Activated CD8-positive, alpha-beta T cell treated with anti-CD3 and anti-CD28 coated beads, Interleukin-2, amount 10 ng/mL, durations not matched to agents 7 days and 5 days (primary cell): ENCODE data around the gene GNG12. TPM values are rescaled to one million over a fixed set of nuclear protein-coding genes. Genes with fewer than 3 reads are reported as not detected.

Experiments
- ATAC-seq: fragments of 150-1000 bp; cut with Tn5 transposase; one replicate; pipeline ENCODE4 v1.10.0; 2021; ENCODE audit warnings: moderate library complexity
- CTCF ChIA-PET: fragments of 350-600 bp; sonication (Branson Sonifier 250); formaldehyde crosslinking; loops from one replicate; lab custom pipeline; 2021; ENCODE audit warnings: antibody characterized with exemption; lab: Charles Lee
- POLR2A ChIA-PET: fragments of 350-600 bp; sonication (Branson Sonifier 250); formaldehyde crosslinking; loops from one replicate; lab custom pipeline; 2021; ENCODE audit warnings: antibody characterized with exemption; lab: Charles Lee
- DNase-seq: peaks from one replicate; pipeline ENCODE4 v3.0.0-alpha.2; 2020
- H3K27ac Mint-ChIP-seq: one replicate; pipeline ENCODE4 v1.8.0; 2021; ENCODE audit warnings: mild to moderate bottlenecking, mixed read lengths
- H3K27me3 Mint-ChIP-seq: one replicate; pipeline ENCODE4 v1.8.0; 2021; ENCODE audit warnings: low read depth, mixed read lengths
- H3K36me3 Mint-ChIP-seq: one replicate; pipeline ENCODE4 v1.8.0; 2021; ENCODE audit warnings: low read depth, mixed read lengths
- H3K4me1 Mint-ChIP-seq: one replicate; pipeline ENCODE4 v1.8.0; 2021; ENCODE audit warnings: low read depth, mixed read lengths
- H3K4me3 Mint-ChIP-seq: one replicate; pipeline ENCODE4 v1.8.0; 2021; ENCODE audit warnings: mild to moderate bottlenecking, mixed read lengths
- H3K9me3 Mint-ChIP-seq: one replicate; pipeline ENCODE4 v1.8.0; 2022; ENCODE audit warnings: mixed read lengths; ENCODE audit not compliant: insufficient read depth
- total RNA-seq, 2 experiments: library from RNA; stranded (reverse); gene quantifications; one replicate each; pipeline ENCODE4 v1.2.3, GENCODE V29; 2021

Gene GNG12
- total RNA-seq, 2 experiments from 2014 or later = not detected

GRCh38 chr1:67723126-67723525 is 110.1 kb downstream of the GNG12 start:
- Mint-ChIP-seq H3K27me3 (no peaks in the 10 kb centered on the region), H3K36me3 (no peaks in the 10 kb centered on the region), H3K4me1 (peaks cover 6% of the 10 kb centered on the region), H3K9me3 (no peaks in the 10 kb centered on the region), H3K4me3 (no peak overlapping the region), H3K27ac (no peak overlapping the region)
- ATAC-seq = no peak
- no peak for DNase-seq
- CTCF ChIA-PET = no interaction called here
- POLR2A ChIA-PET = no interaction called here

DNA sequence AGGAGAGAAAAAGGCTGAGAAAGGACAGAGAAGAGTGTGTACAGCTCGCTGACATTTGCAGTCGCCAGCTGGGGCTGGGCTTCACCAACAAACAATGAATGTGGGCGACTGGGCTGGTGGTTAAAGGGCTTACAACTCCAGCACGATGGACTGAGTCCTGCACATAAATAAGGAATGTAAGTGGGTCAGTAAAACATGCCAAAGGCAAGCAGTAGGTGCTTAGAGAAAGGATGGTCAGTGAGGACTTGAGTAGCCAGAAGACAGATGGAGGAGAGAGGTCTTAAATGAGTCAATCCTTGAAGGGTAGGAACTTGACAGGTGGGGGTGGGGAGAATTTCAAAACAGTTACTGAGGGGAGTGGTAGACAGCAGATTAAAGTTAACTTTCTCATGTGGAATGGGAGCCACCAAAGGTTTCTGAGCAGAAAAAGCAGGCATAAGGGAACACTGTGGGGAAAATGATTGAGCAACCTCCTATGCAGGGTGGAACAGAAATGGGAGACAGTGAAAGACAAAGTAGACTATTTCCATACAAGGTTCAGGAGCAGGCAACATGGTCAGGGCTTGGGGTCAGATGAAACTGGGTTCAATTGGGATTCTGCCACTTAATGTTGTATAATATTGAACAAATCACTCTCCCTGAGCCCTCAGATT is 110.8 kb downstream of the GNG12 start:
- CTCF ChIA-PET = no interaction called here
- no peaks in the 10 kb centered on the region for H3K27me3 Mint-ChIP-seq
- peaks cover 6% of the 10 kb centered on the region for H3K4me1 Mint-ChIP-seq
- no peaks in the 10 kb centered on the region for H3K9me3 Mint-ChIP-seq
- no peak for ATAC-seq
- H3K27ac Mint-ChIP-seq = no peak overlapping the region
- no peak overlapping the region for H3K4me3 Mint-ChIP-seq
- DNase-seq = no peak
- no peaks in the 10 kb centered on the region for H3K36me3 Mint-ChIP-seq
- POLR2A ChIA-PET = no interaction called here

DNA sequence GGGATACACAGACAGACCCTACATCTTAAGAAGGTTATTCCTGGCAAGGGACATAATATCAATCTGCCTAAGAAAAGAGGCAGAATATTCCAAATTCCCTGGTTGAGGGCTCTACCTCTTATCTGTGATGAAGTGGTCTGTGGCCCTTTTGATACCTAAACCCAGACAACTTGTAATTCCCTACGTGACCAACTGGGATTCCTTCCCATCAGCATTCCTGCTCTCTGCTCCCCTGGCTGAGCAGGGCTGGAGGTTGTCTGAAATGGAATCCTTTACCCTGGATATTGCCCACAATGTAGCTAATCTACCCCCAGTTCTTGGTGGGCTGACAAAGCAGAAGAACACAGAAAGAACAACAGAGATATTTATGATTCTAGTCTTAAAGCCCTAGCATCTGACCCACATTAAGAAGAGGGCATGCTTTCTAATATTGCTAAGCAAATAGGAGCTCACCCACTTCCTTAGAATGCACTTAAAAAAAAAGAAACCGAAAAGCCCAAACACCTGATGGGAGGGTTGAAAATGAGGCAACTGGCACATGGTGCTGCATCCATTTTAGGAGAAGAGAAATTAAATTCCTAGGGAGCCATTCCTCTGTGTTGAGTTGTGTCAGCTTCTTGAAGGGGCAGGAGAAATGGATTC is 111.5 kb downstream of the GNG12 start:
- Mint-ChIP-seq H3K4me1 (peaks cover 6% of the 10 kb centered on the region), H3K9me3 (no peaks in the 10 kb centered on the region), H3K27me3 (no peaks in the 10 kb centered on the region), H3K36me3 (no peaks in the 10 kb centered on the region), H3K4me3 (no peak overlapping the region), H3K27ac (no peak overlapping the region)
- CTCF ChIA-PET = no interaction called here
- POLR2A ChIA-PET = no interaction called here
- DNase-seq (no peak), ATAC-seq (no peak)

GRCh38 chr1:67721112-67721511 is 112.2 kb downstream of the GNG12 start:
- no peaks in the 10 kb centered on the region for H3K27me3 Mint-ChIP-seq
- ATAC-seq (no peak), DNase-seq (no peak)
- no peaks in the 10 kb centered on the region for H3K9me3 Mint-ChIP-seq
- H3K27ac Mint-ChIP-seq = no peak overlapping the region
- CTCF ChIA-PET = interaction anchor here (0.8 to 1.4 kb wide), 3 partner anchors 37 to 160 kb away, joined by 3 read pairs; no protein-coding TSS in a partner anchor
- H3K4me3 Mint-ChIP-seq = no peak overlapping the region
- H3K36me3 Mint-ChIP-seq = no peaks in the 10 kb centered on the region
- H3K4me1 Mint-ChIP-seq = peaks cover 3% of the 10 kb centered on the region
- POLR2A ChIA-PET = no interaction called here

GRCh38 chr1:67719329-67720196 is 113.7 kb downstream of the GNG12 start:
- Mint-ChIP-seq H3K36me3 (no peaks in the 10 kb centered on the region), H3K27me3 (peaks cover 2% of the 10 kb centered on the region), H3K4me1 (no peaks in the 10 kb centered on the region), H3K4me3 (no peak overlapping the region), H3K27ac (no peak overlapping the region), H3K9me3 (no peaks in the 10 kb centered on the region)
- CTCF ChIA-PET = interaction anchor here (1.1 to 1.4 kb wide), 2 partner anchors 11 to 41 kb away, joined by 3 read pairs; no protein-coding TSS in a partner anchor
- no peak for ATAC-seq
- POLR2A ChIA-PET = no interaction called here
- DNase-seq = no peak

GRCh38 chr1:67717876-67718275 is 115.4 kb downstream of the GNG12 start:
- ChIA-PET POLR2A (no interaction called here), CTCF (no interaction called here)
- no peaks in the 10 kb centered on the region for H3K9me3 Mint-ChIP-seq
- no peaks in the 10 kb centered on the region for H3K4me1 Mint-ChIP-seq
- ATAC-seq (no peak), DNase-seq (no peak)
- no peak overlapping the region for H3K4me3 Mint-ChIP-seq
- H3K27me3 Mint-ChIP-seq = peaks cover 2% of the 10 kb centered on the region
- H3K36me3 Mint-ChIP-seq = no peaks in the 10 kb centered on the region
- H3K27ac Mint-ChIP-seq = no peak overlapping the region

- Mint-ChIP-seq H3K9me3 (no peaks in the 10 kb centered on the region), H3K36me3 (no peaks in the 10 kb centered on the region), H3K4me3 (no peak overlapping the region), H3K27ac (no peak overlapping the region), H3K27me3 (peaks cover 2% of the 10 kb centered on the region), H3K4me1 (peaks cover 1% of the 10 kb centered on the region)
- ChIA-PET POLR2A (no interaction called here), CTCF (no interaction called here)
- ATAC-seq (no peak), DNase-seq (no peak)
These were observed 116.5 kb downstream of the GNG12 start for GRCh38 chr1:67716800-67717199.

DNA sequence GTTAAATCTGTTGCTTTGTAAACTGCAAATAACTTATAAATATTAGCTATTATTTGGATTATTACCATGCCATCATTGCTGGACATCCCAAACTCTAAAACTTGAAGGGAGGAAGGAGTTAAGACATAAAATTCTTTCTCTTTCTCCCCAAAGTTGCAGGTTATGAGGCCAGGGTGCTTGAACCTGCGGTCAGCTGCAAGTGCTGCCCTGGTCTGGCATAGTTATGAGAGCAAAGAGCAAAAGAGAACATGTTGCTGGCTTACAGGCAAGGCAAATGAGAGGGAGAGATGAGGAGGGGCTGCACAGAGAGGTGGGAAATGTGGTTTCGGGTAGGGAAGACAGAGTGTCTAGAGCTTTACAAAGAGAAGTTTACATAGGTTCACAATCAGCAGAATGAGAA is 117.4 kb downstream of the GNG12 start:
- Mint-ChIP-seq H3K27ac (no peak overlapping the region), H3K4me3 (no peak overlapping the region), H3K27me3 (peaks cover 2% of the 10 kb centered on the region), H3K9me3 (no peaks in the 10 kb centered on the region), H3K4me1 (peaks cover 9% of the 10 kb centered on the region), H3K36me3 (no peaks in the 10 kb centered on the region)
- ChIA-PET CTCF (no interaction called here), POLR2A (no interaction called here)
- DNase-seq (no peak), ATAC-seq (no peak)

DNA sequence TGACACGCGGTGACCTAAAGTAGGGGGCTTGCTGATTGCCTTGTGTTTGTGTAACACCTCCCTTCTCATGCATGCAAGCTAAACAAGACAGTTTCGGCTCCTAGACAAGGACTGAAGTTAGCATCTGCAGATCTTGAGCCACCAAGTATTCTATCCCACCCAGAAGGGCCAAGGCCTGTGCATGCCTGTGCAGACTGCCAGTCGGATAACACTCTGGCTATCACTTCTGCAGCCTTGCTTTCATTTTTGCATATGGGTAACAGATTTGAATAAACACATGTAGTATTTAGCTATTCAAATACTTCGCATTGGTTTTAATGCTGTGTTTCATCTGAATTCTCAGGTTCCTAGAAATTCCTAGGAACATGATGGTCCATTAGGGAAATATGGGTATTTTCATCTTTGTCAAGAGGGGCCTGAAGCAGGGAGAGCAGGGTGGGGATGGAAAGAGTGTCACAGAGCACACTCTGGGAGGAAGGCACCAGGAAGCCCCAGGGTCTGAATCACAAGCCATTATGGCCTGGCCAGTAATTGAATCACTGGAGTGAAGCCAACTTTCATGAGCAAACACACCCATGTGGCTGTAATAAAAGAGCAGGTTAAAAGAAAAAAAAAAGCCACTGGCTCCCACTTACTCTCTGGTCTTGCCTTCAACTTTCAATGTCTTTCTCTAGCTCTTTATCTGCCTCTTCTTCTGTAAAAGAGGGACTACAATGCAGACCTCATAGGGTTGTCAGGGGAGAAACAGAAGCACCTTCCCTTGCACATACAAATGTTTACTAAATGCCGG is 120.0 kb downstream of the GNG12 start:
- Mint-ChIP-seq H3K27ac (no peak overlapping the region), H3K4me1 (peaks cover 9% of the 10 kb centered on the region), H3K36me3 (no peaks in the 10 kb centered on the region), H3K4me3 (no peak overlapping the region), H3K9me3 (no peaks in the 10 kb centered on the region), H3K27me3 (peaks cover 2% of the 10 kb centered on the region)
- ChIA-PET CTCF (interaction anchor here (1.1 kb wide), 1 partner anchor 16 kb away, joined by 3 read pairs; no protein-coding TSS in a partner anchor), POLR2A (no interaction called here)
- ATAC-seq = no peak
- DNase-seq = no peak

- no peak overlapping the region for H3K4me3 Mint-ChIP-seq
These were observed 121.4 kb downstream of the GNG12 start for GRCh38 chr1:67711855-67712212.

GRCh38 chr1:67711158-67711854 is 122.0 kb downstream of the GNG12 start:
- ChIA-PET CTCF (interaction anchor here (1.1 kb wide), 1 partner anchor 150 kb away, joined by 6 read pairs; no protein-coding TSS in a partner anchor), POLR2A (no interaction called here)

More at GRCh38 chr1:67711855-67712212, 121.4 kb downstream of the GNG12 start:
- H3K27ac Mint-ChIP-seq = no peak overlapping the region
- POLR2A ChIA-PET = no interaction called here
- H3K9me3 Mint-ChIP-seq = no peaks in the 10 kb centered on the region
- H3K27me3 Mint-ChIP-seq = peaks cover 2% of the 10 kb centered on the region
- ATAC-seq (no peak), DNase-seq (no peak)
- peaks cover 9% of the 10 kb centered on the region for H3K4me1 Mint-ChIP-seq
- no peaks in the 10 kb centered on the region for H3K36me3 Mint-ChIP-seq
- CTCF ChIA-PET = interaction anchor here (1.1 kb wide), 1 partner anchor 150 kb away, joined by 6 read pairs; no protein-coding TSS in a partner anchor

More at GRCh38 chr1:67711158-67711854, 122.0 kb downstream of the GNG12 start:
- H3K4me3 Mint-ChIP-seq = no peak overlapping the region
- peaks cover 2% of the 10 kb centered on the region for H3K27me3 Mint-ChIP-seq
- ATAC-seq = no peak
- H3K27ac Mint-ChIP-seq = no peak overlapping the region
- DNase-seq = no peak
- H3K9me3 Mint-ChIP-seq = no peaks in the 10 kb centered on the region
- no peaks in the 10 kb centered on the region for H3K36me3 Mint-ChIP-seq
- peaks cover 9% of the 10 kb centered on the region for H3K4me1 Mint-ChIP-seq
